Body of pancreas (tissue), 4 donors: ENCODE results near the gene MSH2. TPM values are rescaled to one million over a fixed set of nuclear protein-coding genes. Genes with fewer than 3 reads are reported as not detected.

Experiments used
- ATAC-seq: fragments of 150-250 bp; one replicate; pipeline ENCODE4 v1.9.1; 2016
- DNase-seq, 4 donors: peaks; one replicate each; pipeline ENCODE4 v3.0.0-alpha.2; 2019
- H3K27ac ChIP-seq, 4 donors: fragments of 200-600 bp; sonication (generic); 1 replicate in 3 of 4; 2 replicates in 1 of 4; pipeline versions ENCODE4 v1.5.1 to v1.6.1; 2016 to 2019; ENCODE audit warnings: mild to moderate bottlenecking in 1 of 4, mixed read lengths in 1 of 4, moderate library complexity in 1 of 4
- H3K27me3 ChIP-seq, 2 donors: fragments of 200-600 bp; sonication (generic); one replicate each; pipeline ENCODE4 v1.6.0; 2016; ENCODE audit warnings: mild to moderate bottlenecking in 1 of 2
- H3K36me3 ChIP-seq, 2 donors: fragments of 200-600 bp; sonication (generic); replicated peaks in 1 of 2; 2 replicates each; pipeline ENCODE4 v1.5.1; 2016; ENCODE audit warnings: low read depth in 2 of 2; ENCODE audit not compliant: insufficient read depth in 1 of 2
- H3K4me1 ChIP-seq: fragments of 200-600 bp; sonication (generic); one replicate; pipeline ENCODE4 v1.6.0; 2016
- H3K4me3 ChIP-seq, 2 donors: fragments of 200-600 bp; sonication (generic); 1 replicate in 1 of 2; 2 replicates in 1 of 2; pipeline ENCODE4 v1.5.1; 2016 to 2019
- H3K9me3 ChIP-seq, 3 donors: fragments of 200-600 bp; sonication (generic); 1 replicate in 2 of 3; 2 replicates in 1 of 3; pipeline ENCODE4 v1.5.1; 2016
- POLR2A ChIP-seq, 3 donors: fragments of 450-650 bp; IDR thresholded peaks; one replicate each; pipeline ENCODE4 v1.6.1; 2016; ENCODE audit warnings: antibody characterized with exemption in 3 of 3, mild to moderate bottlenecking in 2 of 3
- whole genome bisulfite sequencing, 2 donors: methylation state at CpG; one replicate each; pipeline ENCODE4 v1.1.5; 2017; 5-methylcytosine and 5-hydroxymethylcytosine counted together
- intact Hi-C: fragments of 100-400 bp; cut with DNase I; formaldehyde crosslinking; loops from one replicate; pipeline ENCODE4 v1.15.1; 2023
- total RNA-seq, 2 donors: library from RNA; depleted of rRNA; stranded (reverse); fragments of >200 nt; gene quantifications; one replicate each; pipeline ENCODE4 v1.1.0, GENCODE V29; 2016
- TF ChIP-seq, protein P1 (sequence below), 7 experiments: fragments of 450-650 bp in 4 of 7; fragments of 200-600 bp in 3 of 7; sonication (generic) in 3 of 7; IDR thresholded peaks; one replicate each; pipeline ENCODE4 v1.5.1; 2016 to 2019; ENCODE audit warnings: antibody characterized with exemption in 7 of 7

Gene MSH2
- total RNA-seq, 2 donors from 2014 or later: 9.9 TPM

DNA sequence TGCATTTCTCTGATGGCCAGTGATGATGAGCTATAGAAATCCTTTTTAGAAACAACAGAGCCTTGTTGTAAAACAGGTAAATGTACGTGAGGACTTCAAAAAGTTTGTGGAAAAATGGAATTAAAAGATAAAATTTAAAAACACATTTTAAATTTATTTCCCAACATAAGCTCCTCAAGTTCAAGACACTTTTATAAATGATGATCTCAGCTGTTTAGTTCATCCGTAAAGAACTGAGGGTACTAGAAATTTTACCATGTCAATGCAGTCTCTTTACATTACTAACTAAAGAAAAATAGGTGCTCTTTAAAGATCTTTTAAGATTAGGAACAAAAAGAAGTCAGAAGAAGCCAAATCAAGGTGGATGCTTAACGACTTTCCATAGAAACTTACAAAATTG, 52.5 kb downstream of the MSH2 start:
- H3K4me1 ChIP-seq: no peaks in the 10 kb centered on the region
- no peaks in the 10 kb centered on the region for H3K27me3 ChIP-seq
- no peaks in the 10 kb centered on the region for H3K9me3 ChIP-seq
- H3K4me3 ChIP-seq: no peak overlapping the region
- WGBS, 2 donors: 95 to 96% methylated on average over 3 of the region's 3 CpGs
- ATAC-seq (no peak), DNase-seq (no peak)
- no peaks in the 10 kb centered on the region for H3K36me3 ChIP-seq
- no peak overlapping the region for H3K27ac ChIP-seq
- TF ChIP-seq, protein P1, sequence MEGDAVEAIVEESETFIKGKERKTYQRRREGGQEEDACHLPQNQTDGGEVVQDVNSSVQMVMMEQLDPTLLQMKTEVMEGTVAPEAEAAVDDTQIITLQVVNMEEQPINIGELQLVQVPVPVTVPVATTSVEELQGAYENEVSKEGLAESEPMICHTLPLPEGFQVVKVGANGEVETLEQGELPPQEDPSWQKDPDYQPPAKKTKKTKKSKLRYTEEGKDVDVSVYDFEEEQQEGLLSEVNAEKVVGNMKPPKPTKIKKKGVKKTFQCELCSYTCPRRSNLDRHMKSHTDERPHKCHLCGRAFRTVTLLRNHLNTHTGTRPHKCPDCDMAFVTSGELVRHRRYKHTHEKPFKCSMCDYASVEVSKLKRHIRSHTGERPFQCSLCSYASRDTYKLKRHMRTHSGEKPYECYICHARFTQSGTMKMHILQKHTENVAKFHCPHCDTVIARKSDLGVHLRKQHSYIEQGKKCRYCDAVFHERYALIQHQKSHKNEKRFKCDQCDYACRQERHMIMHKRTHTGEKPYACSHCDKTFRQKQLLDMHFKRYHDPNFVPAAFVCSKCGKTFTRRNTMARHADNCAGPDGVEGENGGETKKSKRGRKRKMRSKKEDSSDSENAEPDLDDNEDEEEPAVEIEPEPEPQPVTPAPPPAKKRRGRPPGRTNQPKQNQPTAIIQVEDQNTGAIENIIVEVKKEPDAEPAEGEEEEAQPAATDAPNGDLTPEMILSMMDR (IDR thresholded peaks at IDR 0.05): no peak
- TF ChIP-seq POLR2A (IDR thresholded peaks at IDR 0.05): no peak
- intact Hi-C loops: no loop called here

DNA sequence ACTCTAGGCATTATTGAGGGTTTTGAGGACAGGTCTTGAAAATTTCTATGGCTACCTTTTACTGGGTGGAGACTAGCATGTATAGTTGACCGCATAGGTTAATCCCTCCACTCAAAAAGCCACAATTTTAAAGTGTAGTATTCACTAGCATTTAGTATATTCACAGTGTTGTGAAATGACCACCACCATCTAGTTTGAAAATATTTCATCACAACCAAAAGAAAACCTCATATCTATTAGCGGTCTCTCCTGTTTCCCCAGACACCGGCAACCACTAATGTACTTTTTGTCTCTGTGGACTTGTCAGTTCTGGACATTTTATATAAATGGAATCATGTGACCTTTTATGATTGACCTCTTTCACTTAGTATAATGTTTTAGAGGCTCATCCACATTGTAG, 53.9 kb downstream of the MSH2 start:
- no peak for DNase-seq
- no peaks in the 10 kb centered on the region for H3K9me3 ChIP-seq
- 93 to 94% methylated on average over 3 of the region's 3 CpGs for WGBS, 2 donors
- H3K4me1 ChIP-seq: no peaks in the 10 kb centered on the region
- H3K27me3 ChIP-seq: no peaks in the 10 kb centered on the region
- TF ChIP-seq, protein P1 (IDR thresholded peaks at IDR 0.05): no peak
- TF ChIP-seq POLR2A (IDR thresholded peaks at IDR 0.05): no peak
- ATAC-seq: no peak
- H3K4me3 ChIP-seq: no peak overlapping the region
- intact Hi-C loops: no loop called here
- no peaks in the 10 kb centered on the region for H3K36me3 ChIP-seq
- no peak overlapping the region for H3K27ac ChIP-seq

DNA sequence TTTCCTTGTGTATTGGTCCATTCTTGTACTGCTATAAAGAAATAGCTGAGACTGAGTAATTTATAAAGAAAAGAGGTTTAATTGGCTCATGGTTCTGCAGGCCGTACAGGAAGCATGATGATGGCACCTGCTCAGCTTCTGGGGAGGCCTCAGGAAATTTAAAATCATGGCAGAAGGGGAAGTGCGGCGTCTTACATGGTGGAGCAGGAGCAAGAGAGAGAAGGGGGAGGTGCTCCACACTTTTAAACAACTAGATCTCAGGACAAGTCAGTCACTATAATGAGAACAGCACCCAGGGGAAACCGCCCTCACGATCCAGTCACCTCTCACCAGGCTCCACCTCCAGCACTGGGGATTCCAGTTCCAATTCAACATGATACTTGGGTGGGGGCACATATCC, 54.3 kb downstream of the MSH2 start:
- DNase-seq (no peak), ATAC-seq (no peak)
- TF ChIP-seq, protein P1 (IDR thresholded peaks at IDR 0.05): no peak
- no peak for TF ChIP-seq POLR2A (IDR thresholded peaks at IDR 0.05)

DNA sequence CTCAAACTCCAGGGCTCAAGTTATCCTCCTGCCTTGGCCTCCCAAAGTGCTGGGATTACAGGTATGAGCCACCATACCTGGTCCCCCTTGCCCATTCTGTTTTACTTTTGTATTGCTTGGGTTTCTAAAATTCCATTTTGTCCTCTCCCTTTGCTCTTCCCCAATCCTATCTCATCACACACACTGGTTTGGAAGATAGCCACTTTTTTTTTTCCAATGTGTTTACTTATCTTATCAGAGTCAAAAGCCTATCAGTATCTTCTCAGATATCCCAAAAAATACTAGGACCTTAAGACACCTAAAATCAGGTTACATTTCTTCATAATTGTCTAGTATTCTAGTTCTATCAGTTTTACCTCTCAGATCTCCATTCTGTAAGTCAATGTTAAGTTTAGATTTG, 56.1 kb downstream of the MSH2 start:
- H3K27me3 ChIP-seq: no peaks in the 10 kb centered on the region
- no peaks in the 10 kb centered on the region for H3K36me3 ChIP-seq
- no peaks in the 10 kb centered on the region for H3K9me3 ChIP-seq
- no peak for ATAC-seq
- TF ChIP-seq, protein P1 (IDR thresholded peaks at IDR 0.05): no peak
- no peak for TF ChIP-seq POLR2A (IDR thresholded peaks at IDR 0.05)
- H3K4me1 ChIP-seq: no peaks in the 10 kb centered on the region
- no peak for DNase-seq
- H3K4me3 ChIP-seq: no peak overlapping the region
- intact Hi-C loops: no loop called here
- H3K27ac ChIP-seq: no peak overlapping the region

More for the DNA sequence above, 54.3 kb downstream of the MSH2 start:
- H3K4me1 ChIP-seq: no peaks in the 10 kb centered on the region
- H3K9me3 ChIP-seq: no peaks in the 10 kb centered on the region
- no peaks in the 10 kb centered on the region for H3K27me3 ChIP-seq
- H3K36me3 ChIP-seq: no peaks in the 10 kb centered on the region
- H3K4me3 ChIP-seq: no peak overlapping the region
- H3K27ac ChIP-seq: no peak overlapping the region
- 79 to 89% methylated on average over 5 of the region's 5 CpGs for WGBS, 2 donors
- intact Hi-C loops: no loop called here

DNA sequence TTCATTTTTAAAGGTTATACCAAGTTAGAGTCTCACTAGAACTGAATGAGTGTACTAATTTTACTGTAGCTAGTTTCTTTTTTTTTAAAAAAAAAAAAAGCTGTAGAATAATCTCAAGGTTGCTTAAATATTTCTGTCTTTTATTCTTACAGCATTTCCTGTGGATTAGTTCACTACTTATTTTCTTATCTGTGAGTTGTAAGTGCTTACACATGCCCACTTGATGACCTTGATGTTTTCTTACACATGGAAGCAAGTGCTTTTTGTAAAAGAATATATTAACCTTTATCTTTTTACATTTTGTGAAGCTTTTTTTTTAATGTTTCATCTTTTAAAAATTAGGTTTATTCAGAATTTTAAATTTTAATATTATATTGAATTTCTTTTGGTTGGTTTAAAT, 57.8 kb downstream of the MSH2 start:
- DNase-seq (no peak), ATAC-seq (no peak)
- no peaks in the 10 kb centered on the region for H3K27me3 ChIP-seq
- no peaks in the 10 kb centered on the region for H3K4me1 ChIP-seq
- TF ChIP-seq POLR2A (IDR thresholded peaks at IDR 0.05): no peak
- TF ChIP-seq, protein P1 (IDR thresholded peaks at IDR 0.05): no peak
- no peak overlapping the region for H3K4me3 ChIP-seq
- no peak overlapping the region for H3K27ac ChIP-seq
- H3K9me3 ChIP-seq: no peaks in the 10 kb centered on the region
- H3K36me3 ChIP-seq: no peaks in the 10 kb centered on the region
- intact Hi-C loops: no loop called here
